ENCODE measurements around the gene DISC1.
"Not testable (repeated sequence)": the region's sequence is repeated elsewhere in the genome, so short reads cannot be mapped to it uniquely, and the experiment has no call there.

DISC1 gene

GRCh38 chr1:231626535-231626950 lies at the start of gene DISC1:
DISC1 (plus strand) TSS chr1:231626790; CDS start chr1:231626868, 78 bp downstream.
- peak; percentile 49 for DNase-seq

GRCh38 chr1:231576804-231577718 lies 49.5 kb upstream of the DISC1 start:
- no peak for DNase-seq

- DNase-seq, result no peak
These were observed 45.7 kb upstream of the DISC1 start for GRCh38 chr1:231580874-231581273.

GRCh38 chr1:231581859-231582258 lies 44.7 kb upstream of the DISC1 start:
- DNase-seq, result no peak

- DNase-seq, result no peak
These were observed 43.2 kb upstream of the DISC1 start for GRCh38 chr1:231583376-231583775.

- DNase-seq, result peak; percentile 51
These were observed 42.5 kb upstream of the DISC1 start for GRCh38 chr1:231584117-231584516.

GRCh38 chr1:231584921-231585320 lies 41.7 kb upstream of the DISC1 start:
- no peak for DNase-seq

GRCh38 chr1:231590453-231591198 lies 36.0 kb upstream of the DISC1 start:
- peak; percentile 71 for DNase-seq

GRCh38 chr1:231591466-231591865 lies 35.1 kb upstream of the DISC1 start:
- DNase-seq, result no peak

- DNase-seq, result no peak
These were observed 33.8 kb upstream of the DISC1 start for GRCh38 chr1:231592809-231593208.

GRCh38 chr1:231593264-231593663 lies 33.3 kb upstream of the DISC1 start:
- DNase-seq, result not testable (repeated sequence)

- no peak for DNase-seq
These were observed 32.5 kb upstream of the DISC1 start for GRCh38 chr1:231594123-231594522.

- DNase-seq, result no peak
These were observed 31.8 kb upstream of the DISC1 start for GRCh38 chr1:231594749-231595148.

- no peak for DNase-seq
These were observed 30.2 kb upstream of the DISC1 start for GRCh38 chr1:231596337-231596791.

- DNase-seq, result no peak
These were observed 28.6 kb upstream of the DISC1 start for GRCh38 chr1:231597971-231598370.

GRCh38 chr1:231600458-231600976 lies 26.1 kb upstream of the DISC1 start:
- no peak for DNase-seq

GRCh38 chr1:231601824-231602672 lies 24.5 kb upstream of the DISC1 start:
- no peak for DNase-seq

- DNase-seq, result no peak
These were observed 24.0 kb upstream of the DISC1 start for GRCh38 chr1:231602673-231602984.

GRCh38 chr1:231603598-231604275 lies 22.9 kb upstream of the DISC1 start:
- DNase-seq, result peak; percentile 73

GRCh38 chr1:231604276-231604621 lies 22.3 kb upstream of the DISC1 start:
- no peak for DNase-seq

- DNase-seq, result no peak
These were observed 21.2 kb upstream of the DISC1 start for GRCh38 chr1:231605149-231606100.
